Measurements from ENCODE around the gene C16orf82. TPM values are rescaled to one million over a fixed set of nuclear protein-coding genes. Genes with fewer than 3 reads are reported as not detected.

Gene C16orf82
- total and polyA plus RNA-seq, 4 donors: not detected

DNA sequence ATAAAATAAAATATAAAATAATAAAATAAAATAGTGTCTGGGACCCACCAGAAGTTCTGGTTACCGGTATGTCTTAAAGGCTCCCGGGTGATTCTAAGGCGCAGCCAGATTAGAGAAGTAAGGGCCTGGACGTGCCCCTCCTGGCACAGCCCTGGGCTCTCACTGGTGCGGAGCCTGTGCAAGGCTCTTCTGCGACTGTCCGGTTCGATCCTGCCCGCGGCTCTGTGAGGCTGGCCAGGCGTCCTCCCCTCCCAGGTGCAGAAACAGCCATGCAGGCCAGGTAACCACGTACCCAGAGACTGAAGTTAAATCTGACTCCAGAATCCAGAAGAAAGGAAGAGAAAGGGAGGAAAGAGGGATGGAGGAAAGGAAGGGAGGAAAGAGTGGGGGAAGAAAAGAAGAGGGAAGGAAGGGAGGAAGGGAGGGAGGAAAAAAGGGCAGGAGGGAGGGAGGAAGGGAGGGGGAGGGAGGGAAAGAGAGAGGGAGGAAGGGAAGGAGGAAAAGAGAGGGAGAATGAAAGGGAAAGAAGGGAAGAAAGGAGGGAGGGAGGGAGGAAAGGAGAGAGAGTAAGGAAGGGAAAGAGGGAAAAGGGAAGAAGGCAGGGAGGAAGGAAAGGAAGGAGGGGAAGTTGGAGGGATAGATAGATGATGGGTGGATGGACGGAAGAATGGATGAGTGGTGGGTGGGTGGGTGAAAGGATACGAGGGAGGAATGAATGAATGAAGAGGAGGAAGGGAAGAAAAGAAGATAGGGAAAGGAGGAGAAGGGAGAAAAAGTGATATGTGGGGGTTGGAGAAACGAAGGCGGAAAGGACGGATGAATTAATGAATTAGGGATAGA is 42.3 kb downstream of the C16orf82 start:
- no peak overlapping the region for H3K9ac ChIP-seq (ENCODE audit: insufficient read depth in 1 of 2, low read length in 2 of 2)

DNA sequence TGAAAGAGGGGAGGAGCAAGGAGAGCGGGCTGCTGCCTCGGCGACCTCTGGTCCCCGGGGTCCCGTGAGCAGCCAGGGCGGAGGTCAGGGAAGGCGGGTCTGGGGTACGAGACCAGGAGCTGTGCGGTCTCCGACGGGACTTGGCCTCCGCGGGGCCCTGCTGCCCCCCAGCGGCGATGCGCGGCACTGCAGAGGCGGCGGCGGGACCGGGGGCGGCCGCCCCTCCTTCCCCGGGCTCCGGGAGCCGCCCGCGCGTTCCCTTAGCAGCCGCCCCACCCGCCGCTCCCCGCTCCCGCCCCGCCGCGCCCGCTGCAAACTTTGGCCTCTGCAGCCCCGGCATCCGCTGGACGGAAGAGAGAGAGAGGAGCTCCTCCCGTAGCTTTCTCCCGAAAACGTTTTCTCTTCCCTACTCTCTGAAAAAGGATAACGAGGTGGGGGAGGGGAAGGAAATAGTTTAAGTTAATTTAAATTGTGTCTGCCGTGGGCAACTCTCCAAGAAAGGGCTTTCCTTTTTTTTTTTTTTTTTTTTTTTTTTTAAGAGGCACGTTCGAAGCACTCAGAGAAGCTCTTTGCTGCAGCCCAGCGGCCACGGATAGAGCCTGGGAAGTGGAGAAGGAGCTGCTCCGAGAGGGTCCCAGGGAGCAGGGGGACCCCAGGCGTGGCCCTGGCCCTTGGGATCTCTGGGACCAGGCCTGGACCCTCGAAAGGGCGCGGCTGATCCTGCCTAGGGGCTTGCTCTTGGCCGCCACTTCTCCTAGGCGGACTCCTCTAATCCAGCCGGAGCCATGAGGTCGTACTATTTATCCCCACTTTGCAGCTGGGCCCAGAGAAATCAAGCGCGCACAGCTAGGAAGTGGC is 43.2 kb downstream of the C16orf82 start:
- 7 to 10% methylated on average over 49 to 61 of the region's 61 CpGs for WGBS, 2 donors
- TF ChIP-seq, protein P1, sequence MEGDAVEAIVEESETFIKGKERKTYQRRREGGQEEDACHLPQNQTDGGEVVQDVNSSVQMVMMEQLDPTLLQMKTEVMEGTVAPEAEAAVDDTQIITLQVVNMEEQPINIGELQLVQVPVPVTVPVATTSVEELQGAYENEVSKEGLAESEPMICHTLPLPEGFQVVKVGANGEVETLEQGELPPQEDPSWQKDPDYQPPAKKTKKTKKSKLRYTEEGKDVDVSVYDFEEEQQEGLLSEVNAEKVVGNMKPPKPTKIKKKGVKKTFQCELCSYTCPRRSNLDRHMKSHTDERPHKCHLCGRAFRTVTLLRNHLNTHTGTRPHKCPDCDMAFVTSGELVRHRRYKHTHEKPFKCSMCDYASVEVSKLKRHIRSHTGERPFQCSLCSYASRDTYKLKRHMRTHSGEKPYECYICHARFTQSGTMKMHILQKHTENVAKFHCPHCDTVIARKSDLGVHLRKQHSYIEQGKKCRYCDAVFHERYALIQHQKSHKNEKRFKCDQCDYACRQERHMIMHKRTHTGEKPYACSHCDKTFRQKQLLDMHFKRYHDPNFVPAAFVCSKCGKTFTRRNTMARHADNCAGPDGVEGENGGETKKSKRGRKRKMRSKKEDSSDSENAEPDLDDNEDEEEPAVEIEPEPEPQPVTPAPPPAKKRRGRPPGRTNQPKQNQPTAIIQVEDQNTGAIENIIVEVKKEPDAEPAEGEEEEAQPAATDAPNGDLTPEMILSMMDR (IDR thresholded peaks at IDR 0.05; ENCODE audit: control extremely low read depth, extremely low read depth): peak; percentile 57
- no peak overlapping the region for H3K9ac ChIP-seq (ENCODE audit: insufficient read depth in 1 of 2, low read length in 2 of 2)
- peak; percentile 86 for ATAC-seq (ENCODE audit: insufficient read depth, low FRiP score)
- peak; percentile 89 to 96 (median 91) for DNase-seq
- H3K4me3 ChIP-seq: no peak overlapping the region
- no peak overlapping the region for H3K27ac ChIP-seq (ENCODE audit: low read depth in 1 of 2, low read length in 1 of 2)
- no peaks in the 10 kb centered on the region for H3K27me3 ChIP-seq (ENCODE audit: control insufficient read depth in 3 of 3, insufficient read depth in 3 of 3, low read length in 2 of 3)
- peaks cover 0 to 5% (median 1%) of the 10 kb centered on the region in 5 donors for H3K4me1 ChIP-seq (ENCODE audit: control insufficient read depth in 5 of 5, insufficient read depth in 5 of 5, low read length in 5 of 5)
- H3K36me3 ChIP-seq (ENCODE audit: control insufficient read depth in 4 of 4, insufficient read depth in 4 of 4, low read length in 4 of 4): no peaks in the 10 kb centered on the region
- peaks cover 0 to 3% (median 0%) of the 10 kb centered on the region in 4 donors for H3K9me3 ChIP-seq (ENCODE audit: control insufficient read depth in 4 of 4, insufficient read depth in 3 of 4, low read length in 3 of 4)

More for the DNA sequence above, 42.3 kb downstream of the C16orf82 start:
- ATAC-seq (ENCODE audit: insufficient read depth, low FRiP score) (no peak), DNase-seq (no peak)
- Histone ChIP-seq H3K9me3 (ENCODE audit: control insufficient read depth in 4 of 4, insufficient read depth in 3 of 4, low read length in 3 of 4) (peaks cover 0 to 3% (median 0%) of the 10 kb centered on the region in 4 donors), H3K4me1 (ENCODE audit: control insufficient read depth in 5 of 5, insufficient read depth in 5 of 5, low read length in 5 of 5) (peaks cover 0 to 5% (median 1%) of the 10 kb centered on the region in 5 donors), H3K27ac (ENCODE audit: low read depth in 1 of 2, low read length in 1 of 2) (no peak overlapping the region), H3K4me3 (no peak overlapping the region), H3K36me3 (ENCODE audit: control insufficient read depth in 4 of 4, insufficient read depth in 4 of 4, low read length in 4 of 4) (no peaks in the 10 kb centered on the region), H3K27me3 (ENCODE audit: control insufficient read depth in 3 of 3, insufficient read depth in 3 of 3, low read length in 2 of 3) (no peaks in the 10 kb centered on the region)
- TF ChIP-seq, protein P1 (IDR thresholded peaks at IDR 0.05; ENCODE audit: control extremely low read depth, extremely low read depth): no peak
- WGBS, 2 donors: 68 to 69% methylated on average over 17 of the region's 17 CpGs

DNA sequence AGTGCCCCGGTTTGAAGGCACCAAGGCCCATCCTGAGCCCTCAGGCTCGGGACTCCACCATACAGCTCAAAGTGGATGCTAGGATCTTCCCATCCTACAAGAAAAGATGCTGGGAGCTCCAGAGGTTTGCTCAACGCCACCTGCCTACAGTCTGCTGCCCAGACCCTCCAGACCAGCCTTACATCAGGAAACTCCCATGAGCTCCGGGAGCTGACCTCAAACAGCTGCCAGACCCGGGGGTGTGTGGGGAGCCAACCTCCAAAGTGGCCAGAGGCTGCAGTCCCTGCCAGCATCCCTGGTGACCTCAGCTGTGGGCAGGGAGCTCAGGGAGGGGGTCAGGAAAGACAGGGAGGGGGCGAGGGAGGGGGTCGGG is 43.8 kb downstream of the C16orf82 start:
- ATAC-seq (ENCODE audit: insufficient read depth, low FRiP score): no peak
- H3K9ac ChIP-seq (ENCODE audit: insufficient read depth in 1 of 2, low read length in 2 of 2): no peak overlapping the region
- no peaks in the 10 kb centered on the region for H3K36me3 ChIP-seq (ENCODE audit: control insufficient read depth in 4 of 4, insufficient read depth in 4 of 4, low read length in 4 of 4)
- TF ChIP-seq, protein P1 (IDR thresholded peaks at IDR 0.05; ENCODE audit: control extremely low read depth, extremely low read depth): no peak
- peaks cover 0 to under 1% (median 0%) of the 10 kb centered on the region in 4 donors for H3K9me3 ChIP-seq (ENCODE audit: control insufficient read depth in 4 of 4, insufficient read depth in 3 of 4, low read length in 3 of 4)
- H3K4me1 ChIP-seq (ENCODE audit: control insufficient read depth in 5 of 5, insufficient read depth in 5 of 5, low read length in 5 of 5): peaks cover 0 to 5% (median 1%) of the 10 kb centered on the region in 5 donors
- WGBS, 2 donors: 46 to 51% methylated on average over 7 of the region's 7 CpGs
- no peak overlapping the region for H3K4me3 ChIP-seq
- H3K27me3 ChIP-seq (ENCODE audit: control insufficient read depth in 3 of 3, insufficient read depth in 3 of 3, low read length in 2 of 3): no peaks in the 10 kb centered on the region
- DNase-seq: peak in 1 of 3 donors; percentile 9
- no peak overlapping the region for H3K27ac ChIP-seq (ENCODE audit: low read depth in 1 of 2, low read length in 1 of 2)

Measured in lung (tissue), 12 donors.